HG03159 (cell line): Measurements from ENCODE around the gene FAM114A1.

Experiments used
- ATAC-seq: cut with Tn5 transposase; IDR thresholded peaks from one replicate; pipeline ENCODE4 v1.9.1; 2021; ENCODE audit warnings: mild to moderate bottlenecking, moderate library complexity; ENCODE audit not compliant: unreplicated experiment

FAM114A1 gene

GRCh38 chr4:38857354-38858096 is 10.1 kb upstream of the FAM114A1 start:
- ATAC-seq = peak; percentile 64

- no peak for ATAC-seq
Measured at GRCh38 chr4:38858097-38858420, 9.5 kb upstream of the FAM114A1 start.

- no peak for ATAC-seq
Measured at GRCh38 chr4:38859501-38859900, 8.1 kb upstream of the FAM114A1 start.

GRCh38 chr4:38860788-38861424 is 6.7 kb upstream of the FAM114A1 start:
- ATAC-seq = peak; percentile 47

GRCh38 chr4:38861791-38862190 is 5.8 kb upstream of the FAM114A1 start:
- no peak for ATAC-seq

GRCh38 chr4:38865445-38865844 is 2.2 kb upstream of the FAM114A1 start:
- ATAC-seq = no peak

- ATAC-seq = no peak
Measured at GRCh38 chr4:38866973-38867477, 581 bp upstream of the FAM114A1 start.

GRCh38 chr4:38868059-38868960 is 704 bp downstream of the FAM114A1 start:
- ATAC-seq = peak; percentile 17

- no peak for ATAC-seq
Measured at GRCh38 chr4:38869511-38869910, 1.9 kb downstream of the FAM114A1 start.

GRCh38 chr4:38870098-38870808 is 2.6 kb downstream of the FAM114A1 start:
- ATAC-seq = no peak

GRCh38 chr4:38871593-38871992 is 4.0 kb downstream of the FAM114A1 start:
- no peak for ATAC-seq

- no peak for ATAC-seq
Measured at GRCh38 chr4:38872620-38873019, 5.0 kb downstream of the FAM114A1 start.

GRCh38 chr4:38873290-38873944 is 5.8 kb downstream of the FAM114A1 start:
- no peak for ATAC-seq

GRCh38 chr4:38876636-38877035 is 9.0 kb downstream of the FAM114A1 start:
- no peak for ATAC-seq

GRCh38 chr4:38884254-38884653 is 16.6 kb downstream of the FAM114A1 start:
- no peak for ATAC-seq

GRCh38 chr4:38889143-38889542 is 21.5 kb downstream of the FAM114A1 start:
- ATAC-seq = no peak

GRCh38 chr4:38891051-38891983 is 23.7 kb downstream of the FAM114A1 start:
- ATAC-seq = no peak

GRCh38 chr4:38894322-38894982 is 26.8 kb downstream of the FAM114A1 start:
- no peak for ATAC-seq

GRCh38 chr4:38896940-38897339 is 29.3 kb downstream of the FAM114A1 start:
- ATAC-seq = no peak
